Type B pancreatic cell (in vitro differentiated cells): ENCODE data around the gene WFDC1. TPM values are rescaled to one million over a fixed set of nuclear protein-coding genes. Genes with fewer than 3 reads are reported as not detected.

Experiments used
- DNase-seq: peaks from one replicate; pipeline ENCODE4 v3.0.0; 2021; ENCODE audit warnings: mixed read lengths; ENCODE audit not compliant: unreplicated experiment; ENCODE audit errors: extremely low spot score
- H3K27ac Mint-ChIP-seq: 2 replicates; pipeline ENCODE4 v1.8.0; 2021; ENCODE audit warnings: mild to moderate bottlenecking, mixed read lengths
- H3K27me3 Mint-ChIP-seq: 2 replicates; pipeline ENCODE4 v1.8.0; 2021; ENCODE audit warnings: mixed read lengths
- H3K36me3 Mint-ChIP-seq: 2 replicates; pipeline ENCODE4 v1.8.0; 2021; ENCODE audit warnings: mixed read lengths
- H3K4me1 Mint-ChIP-seq: one replicate; pipeline ENCODE4 v1.8.0; 2021; ENCODE audit warnings: mixed read lengths; ENCODE audit not compliant: unreplicated experiment
- H3K4me3 Mint-ChIP-seq: 2 replicates; pipeline ENCODE4 v1.8.0; 2021; ENCODE audit warnings: mild to moderate bottlenecking, mixed read lengths
- H3K9me3 Mint-ChIP-seq: 2 replicates; pipeline ENCODE4 v1.8.0; 2021; ENCODE audit warnings: mixed read lengths
- CTCF ChIP-seq: fragments of 200-600 bp; sonication (generic); conservative IDR thresholded peaks from 2 replicates; pipeline ENCODE4 v1.5.0; 2021; ENCODE audit warnings: antibody characterized with exemption, mild to moderate bottlenecking
- total RNA-seq: library from RNA; stranded (reverse); gene quantifications from 2 replicates; pipeline ENCODE4 v1.2.1, GENCODE V29; 2021; ENCODE audit warnings: low replicate concordance

The WFDC1 gene
- total RNA-seq, 1 donor from 2014 or later: 2.0 TPM

- Mint-ChIP-seq H3K27ac (no peak overlapping the region), H3K36me3 (no peaks in the 10 kb centered on the region), H3K4me1 (peaks cover 37% of the 10 kb centered on the region), H3K27me3 (peaks cover 6% of the 10 kb centered on the region), H3K9me3 (no peaks in the 10 kb centered on the region), H3K4me3 (no peak overlapping the region)
- TF ChIP-seq CTCF: no peak
- no peak for DNase-seq
Measured at GRCh38 chr16:84359326-84359725, 64.6 kb downstream of the WFDC1 start.

- H3K36me3 Mint-ChIP-seq: no peaks in the 10 kb centered on the region
- no peak for TF ChIP-seq CTCF
Measured at GRCh38 chr16:84360170-84360569, 65.5 kb downstream of the WFDC1 start.

GRCh38 chr16:84360748-84361147, 66.1 kb downstream of the WFDC1 start:
- no peak for DNase-seq
- no peaks in the 10 kb centered on the region for H3K9me3 Mint-ChIP-seq
- TF ChIP-seq CTCF: no peak
- H3K36me3 Mint-ChIP-seq: no peaks in the 10 kb centered on the region
- H3K27me3 Mint-ChIP-seq: peaks cover 6% of the 10 kb centered on the region
- no peak overlapping the region for H3K4me3 Mint-ChIP-seq
- no peak overlapping the region for H3K27ac Mint-ChIP-seq
- H3K4me1 Mint-ChIP-seq: peaks cover 37% of the 10 kb centered on the region

More at GRCh38 chr16:84360170-84360569, 65.5 kb downstream of the WFDC1 start:
- no peaks in the 10 kb centered on the region for H3K9me3 Mint-ChIP-seq
- peaks cover 6% of the 10 kb centered on the region for H3K27me3 Mint-ChIP-seq
- H3K27ac Mint-ChIP-seq: no peak overlapping the region
- no peak overlapping the region for H3K4me3 Mint-ChIP-seq
- H3K4me1 Mint-ChIP-seq: peaks cover 37% of the 10 kb centered on the region
- DNase-seq: no peak

- Mint-ChIP-seq H3K36me3 (no peaks in the 10 kb centered on the region), H3K27me3 (peaks cover 6% of the 10 kb centered on the region), H3K27ac (no peak overlapping the region), H3K4me3 (no peak overlapping the region), H3K9me3 (no peaks in the 10 kb centered on the region), H3K4me1 (peaks cover 35% of the 10 kb centered on the region)
- TF ChIP-seq CTCF: no peak
- DNase-seq: no peak
Measured at GRCh38 chr16:84361546-84361945, 66.9 kb downstream of the WFDC1 start.

- Mint-ChIP-seq H3K27me3 (peaks cover 15% of the 10 kb centered on the region), H3K4me1 (peaks cover 26% of the 10 kb centered on the region), H3K27ac (no peak overlapping the region), H3K4me3 (no peak overlapping the region), H3K9me3 (no peaks in the 10 kb centered on the region), H3K36me3 (no peaks in the 10 kb centered on the region)
- TF ChIP-seq CTCF: no peak
- DNase-seq: no peak
Measured at GRCh38 chr16:84362471-84362941, 67.8 kb downstream of the WFDC1 start.

- Mint-ChIP-seq H3K27ac (no peak overlapping the region), H3K4me1 (peaks cover 16% of the 10 kb centered on the region), H3K4me3 (no peak overlapping the region), H3K36me3 (no peaks in the 10 kb centered on the region), H3K27me3 (peaks cover 34% of the 10 kb centered on the region), H3K9me3 (no peaks in the 10 kb centered on the region)
- no peak for TF ChIP-seq CTCF
- no peak for DNase-seq
Measured at GRCh38 chr16:84366208-84366607, 71.5 kb downstream of the WFDC1 start.
